ENCODE results near the gene TAS2R9.

- no peak for TF ChIP-seq ZFP30 (CRISPR knock-in tag; IDR thresholded peaks at IDR 0.05)
- no peak for TF ChIP-seq ARNTL (CRISPR knock-in tag; IDR thresholded peaks at IDR 0.05; ENCODE audit: borderline replicate concordance, low read depth)
- no peak for TF ChIP-seq POU6F1 (CRISPR knock-in tag; IDR thresholded peaks at IDR 0.05; ENCODE audit: borderline replicate concordance, low read depth)
- TF ChIP-seq TOX (CRISPR knock-in tag; IDR thresholded peaks at IDR 0.05; ENCODE audit: borderline replicate concordance), result no peak
- no peak for TF ChIP-seq ZFP3 (CRISPR knock-in tag; IDR thresholded peaks at IDR 0.05)
- no peak for TF ChIP-seq TCF4 (CRISPR knock-in tag; IDR thresholded peaks at IDR 0.05; ENCODE audit: borderline replicate concordance)
- TF ChIP-seq GLIS3 (CRISPR knock-in tag; IDR thresholded peaks at IDR 0.05), result no peak
Measured at GRCh38 chr12:10838461-10838860, 28.5 kb upstream of the TAS2R9 start.

Measured in SK-N-SH treated with all-trans-retinoic acid at 6 μM for 48 hours (cell line).